HG02610 (cell line): Measurements from ENCODE around the gene MACROH2A2.
"Not testable (repeated sequence)": the region's sequence is repeated elsewhere in the genome, so short reads cannot be mapped to it uniquely, and the experiment has no call there.

Experiments used
- ATAC-seq: cut with Tn5 transposase; IDR thresholded peaks from one replicate; pipeline ENCODE4 v1.9.1; 2021; ENCODE audit warnings: mild to moderate bottlenecking, moderate library complexity; ENCODE audit not compliant: unreplicated experiment

MACROH2A2 gene

DNA sequence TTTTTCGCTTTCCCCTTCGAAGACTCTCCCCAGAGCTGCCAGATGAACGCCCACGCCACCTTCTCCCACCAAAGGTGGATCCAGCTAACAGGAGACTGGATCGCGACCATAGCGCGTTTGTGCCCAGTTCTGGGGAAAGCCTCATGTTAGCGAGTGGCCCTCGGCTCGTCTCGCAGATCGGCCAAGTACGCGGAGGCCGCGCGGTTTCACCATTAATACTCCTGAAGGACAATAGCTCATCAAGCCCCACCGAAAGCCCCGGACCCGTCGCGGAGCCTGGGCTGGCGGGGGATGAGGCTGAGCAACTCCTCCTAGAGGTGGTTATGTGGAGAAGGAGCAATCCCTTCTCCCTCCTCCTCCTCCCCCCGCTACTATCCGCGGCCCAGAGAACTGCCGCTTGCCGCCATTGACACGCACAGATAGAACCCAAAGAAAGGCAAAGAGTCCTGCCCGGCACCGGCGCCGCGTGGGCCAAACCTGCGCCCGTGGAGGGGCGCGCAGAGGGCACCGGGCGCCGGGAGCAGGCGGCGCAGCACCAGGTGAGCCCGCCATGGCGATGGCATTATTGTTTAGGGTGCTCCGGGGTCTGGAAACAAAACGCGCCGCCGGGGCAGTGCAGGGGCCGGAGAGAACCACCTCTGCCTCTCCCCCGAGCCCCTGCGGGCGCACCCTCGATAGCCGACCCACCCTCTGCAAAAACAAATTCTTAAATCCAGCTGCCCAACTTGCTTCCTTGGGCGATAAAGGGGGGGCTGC lies at the start of gene MACROH2A2:
TSS of gene MACROH2A2 (plus strand) at position 385 of the 756 bp plus-strand sequence. CDS start 22,813 bp downstream, outside the sequence.
- no peak for ATAC-seq

DNA sequence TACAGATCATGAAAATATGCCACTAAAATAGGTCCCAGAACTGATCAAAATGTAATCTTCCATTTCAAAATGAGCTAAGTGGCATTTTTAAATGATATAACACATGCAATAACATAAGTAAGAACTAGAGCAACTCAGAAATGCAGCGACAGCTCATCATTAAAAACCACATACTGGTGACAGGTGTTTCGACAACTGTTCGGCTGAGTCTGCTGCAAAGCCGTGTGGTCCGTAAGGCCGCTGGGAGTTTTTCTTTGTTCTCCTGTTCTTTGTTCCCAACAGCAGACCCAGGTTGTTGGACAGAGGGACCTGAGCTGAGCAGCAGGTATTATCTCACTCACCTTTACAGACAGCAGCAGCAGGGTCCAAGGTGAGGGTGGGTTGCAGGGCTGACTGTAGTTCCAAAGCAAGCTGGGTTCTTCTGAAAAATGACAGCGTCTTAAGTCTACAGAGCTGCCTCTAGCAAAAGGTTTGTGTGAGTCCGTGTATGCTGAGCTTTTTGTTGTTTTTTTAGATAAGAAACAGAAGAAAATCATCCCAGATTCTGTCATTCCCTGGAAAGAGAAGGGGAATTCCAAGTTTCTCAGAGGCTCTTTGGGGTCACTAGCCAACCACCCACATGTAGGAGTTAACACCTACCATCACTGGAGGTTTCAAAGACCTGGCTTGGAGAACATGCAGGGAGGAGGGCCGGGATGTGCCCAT lies 45.4 kb upstream of the MACROH2A2 start:
- ATAC-seq = no peak

DNA sequence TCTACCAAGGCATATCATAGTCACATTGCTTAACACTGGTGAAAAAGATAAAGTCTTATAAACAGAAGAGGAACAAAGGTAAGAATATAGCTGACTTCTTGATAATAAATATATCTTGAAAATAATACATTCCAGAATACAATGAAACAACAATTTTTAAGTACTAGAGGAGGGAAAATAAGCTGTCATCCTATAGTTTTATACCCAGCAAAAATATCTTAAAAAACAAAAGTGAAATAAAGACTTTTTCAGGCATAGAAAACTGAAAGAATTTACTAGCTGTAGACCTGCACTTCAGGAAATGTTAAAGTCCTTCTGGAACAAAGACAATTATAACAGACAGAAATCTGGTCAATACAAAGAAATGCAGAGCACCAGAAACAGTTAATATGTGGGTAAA lies 21.4 kb upstream of the MACROH2A2 start:
- no peak for ATAC-seq

DNA sequence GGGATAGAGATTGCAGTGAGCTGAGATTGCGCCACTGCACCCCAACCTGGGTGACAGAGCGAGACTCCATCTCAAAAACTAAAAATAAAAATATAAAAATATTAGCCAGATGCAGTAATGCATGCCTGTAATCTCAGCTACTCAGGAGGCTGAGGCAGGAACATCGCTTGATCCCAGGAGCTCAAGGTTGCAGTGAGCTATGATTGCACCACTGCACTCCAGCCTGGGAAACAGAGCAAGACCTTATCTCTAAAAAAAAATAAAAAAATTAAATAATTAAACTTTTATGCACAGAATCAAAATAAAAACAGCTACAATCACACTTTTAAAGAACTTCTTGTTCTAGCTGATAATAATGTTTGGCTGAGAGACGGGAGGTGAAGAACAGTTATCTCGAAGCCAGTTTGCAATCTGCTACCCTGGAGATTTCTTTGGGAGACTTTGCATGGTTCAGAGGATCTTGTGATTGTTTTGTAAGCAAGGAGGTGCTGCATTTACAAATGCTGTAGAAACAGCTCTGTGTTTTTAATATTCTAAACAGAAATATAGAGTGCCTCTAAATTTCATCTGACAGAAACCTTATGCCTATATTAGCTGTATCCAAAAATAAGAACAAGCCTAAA lies 19.9 kb upstream of the MACROH2A2 start:
- ATAC-seq = no peak

DNA sequence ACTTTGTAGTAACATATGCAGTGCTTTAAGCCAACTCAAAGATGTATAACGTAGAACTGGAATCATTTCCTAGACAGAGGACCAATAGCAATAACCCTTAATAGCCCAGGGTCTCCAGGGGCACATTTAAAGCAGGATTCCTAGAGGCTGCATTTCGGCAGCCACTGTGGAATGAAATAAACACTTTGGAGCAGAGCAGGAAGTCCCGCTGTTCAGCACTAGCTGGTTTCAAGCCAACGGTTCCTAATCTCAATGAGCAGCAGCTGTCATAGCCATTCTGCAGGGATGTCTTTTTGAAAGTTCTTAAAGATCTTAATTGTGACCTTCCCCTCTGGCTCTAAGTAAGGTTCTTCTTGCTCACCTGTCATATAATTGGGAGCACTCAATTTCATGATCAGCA lies 18.4 kb upstream of the MACROH2A2 start:
- no peak for ATAC-seq

DNA sequence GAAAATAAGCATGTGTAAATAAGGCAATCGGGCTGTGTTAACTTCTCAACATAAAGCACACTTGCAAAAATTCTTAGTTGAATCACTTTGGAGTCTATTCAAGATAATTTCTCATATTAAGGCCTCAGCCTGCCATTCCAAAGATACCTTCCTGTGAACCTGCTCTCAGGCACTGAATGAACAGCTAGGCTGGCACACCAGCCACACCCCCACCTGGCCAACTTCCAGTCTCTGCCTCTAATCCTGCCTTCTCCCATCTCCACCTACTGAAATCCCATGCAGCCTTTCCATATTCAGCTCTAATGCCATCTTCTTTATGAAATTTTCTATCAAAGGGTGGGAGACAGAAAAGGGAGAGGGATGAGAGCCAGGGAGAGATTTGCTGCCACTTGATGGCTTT lies 17.1 kb upstream of the MACROH2A2 start:
- no peak for ATAC-seq

DNA sequence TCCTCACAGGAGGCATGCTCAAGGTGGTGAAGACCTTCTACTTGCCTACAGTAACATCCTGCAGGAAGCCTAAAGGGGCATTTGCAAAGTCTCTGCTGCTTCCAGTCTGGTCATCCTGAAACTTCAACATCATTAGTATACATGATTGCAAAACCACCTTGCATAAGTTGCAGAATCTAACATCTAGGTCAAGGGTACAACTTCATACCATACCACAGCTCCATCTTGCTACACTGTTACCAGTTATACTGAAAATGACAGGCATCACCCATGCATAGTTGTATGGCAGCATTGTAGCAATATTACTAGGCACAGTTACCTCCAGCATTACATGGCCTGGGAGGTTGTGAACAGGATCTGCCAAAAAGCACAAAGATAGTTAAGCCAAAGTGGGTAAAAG lies 13.7 kb upstream of the MACROH2A2 start:
- no peak for ATAC-seq

DNA sequence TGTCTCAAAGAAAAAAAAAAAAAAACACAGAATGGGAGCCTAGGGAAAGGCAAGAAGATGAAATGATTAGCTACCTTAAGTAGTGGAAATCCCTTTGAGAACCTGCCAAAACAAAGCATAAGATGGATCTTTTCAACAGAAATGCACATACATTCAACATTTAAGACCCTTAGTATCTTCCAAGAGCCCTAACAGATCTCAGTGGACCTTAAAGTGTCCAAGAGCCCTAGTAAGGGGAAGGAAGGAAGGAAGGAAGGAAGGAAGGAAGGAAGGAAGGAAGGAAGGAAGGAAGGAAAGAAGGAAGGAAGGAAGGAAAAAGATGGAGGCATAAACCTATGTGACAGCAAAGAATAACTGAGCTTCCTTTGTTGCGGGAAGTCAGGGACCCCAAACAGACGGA lies 11.6 kb upstream of the MACROH2A2 start:
- ATAC-seq = no peak

DNA sequence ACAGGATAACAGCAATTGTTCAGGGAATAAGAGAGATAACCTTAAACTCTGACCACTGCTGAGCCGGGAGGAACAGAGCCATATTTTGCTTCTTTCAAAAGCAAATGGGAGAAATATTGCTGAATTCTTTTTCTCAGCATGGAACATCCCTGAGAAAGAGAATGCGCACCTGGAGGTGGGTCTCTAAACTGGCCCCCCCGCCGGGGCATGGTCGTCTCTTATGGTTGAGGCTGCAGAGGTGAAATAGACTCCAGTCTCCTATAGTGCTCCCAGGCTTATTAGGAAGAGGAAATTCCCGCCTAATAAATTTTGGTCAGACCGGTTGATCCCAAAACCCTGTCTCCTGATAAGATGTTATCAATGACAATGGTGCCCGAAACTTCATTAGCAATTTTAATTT lies 10.9 kb upstream of the MACROH2A2 start:
- ATAC-seq = not testable (repeated sequence)

DNA sequence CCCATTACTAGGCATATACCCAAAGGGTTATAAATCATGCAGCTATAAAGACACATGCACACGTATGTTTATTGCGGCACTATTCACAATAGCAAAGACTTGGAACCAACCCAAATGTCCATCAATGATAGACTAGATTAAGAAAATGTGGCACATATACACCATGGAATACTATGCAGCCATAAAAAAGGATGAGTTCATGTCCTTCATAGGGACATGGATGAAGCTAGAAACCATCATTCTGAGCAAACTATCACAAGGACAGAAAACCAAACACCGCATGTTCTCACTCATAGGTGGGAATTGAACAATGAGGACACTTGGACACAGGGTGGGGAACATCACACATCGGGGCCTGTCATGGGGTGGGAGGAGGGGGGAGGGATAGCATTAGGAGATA lies 5.6 kb upstream of the MACROH2A2 start:
- not testable (repeated sequence) for ATAC-seq

DNA sequence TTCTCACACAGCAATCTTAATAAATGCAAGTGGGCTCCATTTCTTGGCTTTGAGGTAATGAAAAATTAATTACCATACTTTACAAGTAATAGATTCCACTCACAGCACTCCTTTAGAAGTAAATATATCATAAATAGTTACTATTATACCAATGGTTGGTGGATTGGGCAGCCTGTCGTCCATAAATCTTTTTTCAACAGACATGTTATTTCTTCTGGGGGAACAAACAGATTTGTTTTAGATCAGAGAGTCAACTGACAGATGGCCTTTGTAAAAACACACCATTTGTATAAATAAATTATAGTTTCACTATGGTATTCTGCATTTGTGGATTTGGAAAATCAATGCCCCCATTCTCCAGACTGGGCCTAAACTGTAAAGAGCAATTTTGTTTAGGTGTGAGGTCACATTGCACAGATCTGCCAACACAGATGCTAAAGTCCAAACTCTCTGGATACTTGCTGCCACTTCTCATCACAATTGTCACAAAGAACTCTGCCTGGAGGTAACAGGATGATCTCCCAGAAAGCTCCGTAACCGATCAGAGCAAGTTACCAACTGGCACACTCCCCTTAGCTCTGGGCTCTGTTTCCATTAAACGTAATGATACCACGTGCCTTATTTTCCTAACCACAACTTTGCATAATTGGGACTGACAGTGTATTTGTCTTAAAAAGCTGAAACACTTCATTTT lies 4.5 kb upstream of the MACROH2A2 start:
- no peak for ATAC-seq

DNA sequence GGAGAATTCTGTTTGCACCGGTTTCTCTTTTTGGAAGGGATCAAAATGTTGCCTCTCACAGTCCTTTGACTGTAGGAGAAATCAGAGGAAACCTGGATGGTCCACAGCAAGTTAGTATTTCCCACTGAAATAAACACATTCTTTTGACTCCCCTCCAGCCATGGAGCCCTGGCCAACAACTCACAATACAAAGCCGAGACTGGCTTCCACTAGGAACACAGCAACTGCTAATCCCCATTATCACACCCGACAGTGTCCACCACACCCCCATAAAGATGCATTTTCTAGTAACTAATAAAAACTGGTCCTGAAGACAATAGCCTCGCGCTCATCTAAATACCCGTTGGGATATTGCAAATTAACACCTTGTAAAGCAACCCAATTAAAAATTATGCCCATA lies 798 bp upstream of the MACROH2A2 start:
- ATAC-seq = no peak

DNA sequence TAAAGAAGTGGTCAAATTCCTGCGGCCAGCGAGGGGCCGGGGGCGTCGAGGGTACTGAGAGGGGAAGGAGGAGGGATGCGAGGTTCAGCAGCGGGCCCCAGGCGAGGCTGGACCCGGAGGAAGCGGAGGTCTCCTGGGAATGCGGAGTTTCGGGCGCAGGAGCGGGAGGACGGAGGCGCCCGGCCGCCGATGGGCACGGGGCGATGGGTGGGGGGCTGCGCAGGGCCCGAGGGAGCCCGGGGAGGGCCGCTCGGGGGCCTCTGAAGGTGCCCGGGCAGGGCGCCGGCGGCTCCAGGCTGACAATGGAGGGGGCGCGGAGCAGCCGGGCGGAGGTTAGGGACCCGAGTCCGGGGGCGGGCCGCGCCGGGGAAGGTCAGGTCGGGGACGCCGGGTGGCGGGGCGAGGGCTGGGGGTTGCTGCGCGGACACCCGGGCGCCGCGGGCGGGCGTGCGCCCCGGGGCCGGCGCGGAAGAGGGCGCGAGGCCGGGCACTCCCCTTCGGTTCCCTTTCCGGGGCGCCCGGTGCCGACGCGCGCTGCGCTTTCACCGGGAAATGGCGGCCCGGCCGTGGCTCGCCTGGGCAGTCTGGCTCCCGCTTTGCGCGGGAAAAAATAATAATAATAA lies 683 bp downstream of the MACROH2A2 start:
- ATAC-seq = no peak

DNA sequence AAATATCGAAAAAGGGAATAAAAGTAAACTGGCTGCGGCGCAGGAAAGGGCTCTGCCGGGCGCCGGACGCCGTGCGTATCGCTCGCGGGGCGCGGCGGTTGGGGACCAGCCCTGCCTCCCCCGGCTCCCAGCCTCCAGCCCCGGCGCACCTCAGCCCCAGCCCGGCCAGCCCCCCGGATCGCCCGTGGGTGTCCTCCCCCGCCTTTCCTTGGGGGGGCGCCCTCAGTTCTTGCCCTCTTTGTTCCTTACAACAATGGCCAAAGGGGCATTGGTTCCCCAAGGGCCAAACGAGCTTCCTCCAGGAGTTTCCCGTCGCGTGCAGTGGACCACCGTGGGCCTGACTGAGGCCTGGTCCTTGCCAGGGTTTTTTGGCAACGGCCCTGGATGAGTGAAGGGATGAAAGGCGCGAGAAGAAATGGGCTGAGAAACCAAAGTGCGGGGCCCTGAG lies 1.2 kb downstream of the MACROH2A2 start:
- no peak for ATAC-seq

DNA sequence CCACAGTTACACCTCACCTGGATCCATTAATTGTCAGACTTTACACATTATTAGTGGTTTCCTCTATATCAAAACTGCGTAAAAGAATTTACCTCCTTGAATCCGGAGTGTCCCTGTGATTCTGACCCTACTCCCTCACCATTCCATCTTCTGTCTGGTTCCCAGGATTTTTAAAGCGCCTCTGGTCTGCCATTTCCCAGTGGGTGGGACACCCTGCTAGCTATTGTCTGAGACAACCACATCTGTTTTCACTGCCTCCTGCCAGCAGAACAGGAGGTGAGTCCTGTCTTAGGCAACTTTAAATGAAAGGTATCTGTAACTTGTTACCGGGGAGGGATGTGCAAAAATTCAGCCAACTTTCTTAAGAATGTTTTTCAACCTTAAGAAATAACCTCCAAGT lies 2.3 kb downstream of the MACROH2A2 start:
- ATAC-seq = no peak

DNA sequence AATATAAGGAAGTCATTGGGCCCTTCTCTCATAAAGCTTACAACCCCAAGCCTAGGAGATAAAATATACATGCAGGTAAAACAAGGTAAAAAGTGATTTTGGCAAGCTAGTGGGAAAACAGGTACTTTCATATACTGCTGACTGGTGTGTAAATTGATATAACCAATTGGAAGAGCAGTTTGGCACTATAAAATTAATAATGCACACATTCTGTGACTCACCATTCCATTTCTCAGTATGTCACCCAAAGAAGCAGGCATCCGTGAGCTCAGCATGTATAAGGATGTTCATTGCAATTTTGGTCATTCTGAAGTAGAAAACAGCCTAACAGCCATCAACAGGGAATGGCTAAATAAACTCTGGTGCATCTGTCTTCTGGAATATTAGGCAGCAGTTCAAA lies 2.9 kb downstream of the MACROH2A2 start:
- no peak for ATAC-seq

DNA sequence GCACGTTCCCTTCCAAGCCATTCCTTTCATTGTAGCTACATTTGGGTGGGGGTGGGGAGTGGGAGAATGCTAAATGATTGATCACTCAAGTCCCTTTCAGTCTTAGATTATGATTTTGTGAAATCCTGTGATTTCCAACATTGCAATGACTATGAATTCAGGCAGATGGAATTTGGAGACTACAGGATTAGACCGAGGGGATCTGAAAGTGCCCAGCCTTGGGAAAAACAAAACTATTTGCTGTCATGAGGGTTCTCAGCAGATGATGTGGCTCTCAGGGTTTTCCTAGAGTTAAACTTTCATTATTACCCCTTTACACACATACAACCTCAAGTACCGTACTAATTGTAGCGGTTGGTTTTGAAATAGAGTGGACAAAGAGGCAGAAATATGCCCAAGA lies 4.7 kb downstream of the MACROH2A2 start:
- ATAC-seq = no peak

DNA sequence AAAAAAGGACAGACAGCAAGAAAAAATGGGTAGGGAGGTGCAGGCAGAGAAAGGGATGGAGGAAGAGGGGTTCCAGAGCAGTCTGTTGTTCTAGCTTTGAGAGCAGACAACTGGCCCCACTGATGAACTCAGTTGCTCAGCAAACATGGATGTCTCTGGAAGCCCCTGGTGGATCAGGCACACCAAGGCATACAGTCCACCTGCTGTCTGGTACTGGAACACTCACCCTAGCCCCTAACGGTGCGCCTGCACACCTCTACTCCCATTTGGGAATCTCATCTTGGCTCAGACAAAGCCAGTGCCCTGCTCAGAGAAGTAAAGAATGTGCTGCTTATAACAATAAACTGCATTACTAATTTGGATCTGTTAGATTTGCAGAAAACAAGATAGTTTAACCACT lies 7.7 kb downstream of the MACROH2A2 start:
- no peak for ATAC-seq

DNA sequence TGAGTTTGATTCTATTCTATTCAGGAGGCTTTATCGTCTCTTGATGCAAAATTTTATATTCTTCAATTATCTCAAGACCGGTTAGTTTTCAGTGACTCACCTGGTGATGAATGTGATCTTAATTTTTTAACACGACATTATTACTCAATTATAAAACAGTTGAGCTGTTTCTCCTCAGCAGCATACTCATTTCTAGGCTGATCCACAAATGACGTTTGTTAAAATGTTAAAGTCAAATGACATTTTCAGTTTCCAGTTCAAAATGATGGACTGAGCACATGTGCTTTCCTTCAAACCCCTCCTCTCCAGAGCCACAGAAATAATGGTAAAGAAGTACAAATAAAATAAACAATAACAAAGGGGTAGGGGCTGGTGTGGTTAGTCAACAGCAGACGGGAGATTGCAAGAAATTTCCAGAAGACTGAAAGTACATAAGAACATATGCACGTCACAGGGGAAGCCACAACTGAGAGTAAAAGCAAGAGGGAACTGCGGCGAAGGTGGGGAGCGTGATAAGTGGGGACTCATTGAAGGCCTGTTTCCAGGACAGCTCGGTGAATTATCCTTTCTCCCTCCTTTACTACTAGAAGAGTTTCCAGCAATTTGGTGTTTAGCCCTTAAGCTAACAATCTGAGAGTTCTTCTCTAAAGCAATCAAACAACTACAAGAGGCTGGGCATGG lies 10.9 kb downstream of the MACROH2A2 start:
- no peak for ATAC-seq

DNA sequence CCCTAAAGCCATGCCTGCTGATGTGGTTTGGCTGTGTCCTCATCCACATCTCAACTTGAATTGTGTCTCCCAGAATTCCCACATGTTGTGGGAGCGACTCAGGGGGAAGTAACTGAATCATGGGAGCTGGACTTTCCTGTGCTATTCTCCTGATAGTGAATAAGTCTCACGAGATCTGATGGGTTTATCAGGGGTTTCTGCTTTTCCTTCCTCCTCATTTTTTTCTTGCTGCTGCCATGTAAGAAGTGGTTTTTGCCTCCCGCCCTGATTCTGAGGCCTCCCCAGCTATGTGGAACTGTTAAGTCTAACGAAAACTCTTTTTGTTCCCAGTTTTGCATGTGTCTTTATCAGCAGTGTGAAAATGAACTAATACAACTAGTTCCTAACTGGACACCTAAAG lies 11.8 kb downstream of the MACROH2A2 start:
- no peak for ATAC-seq
